H4 (cell line): ENCODE results near the gene ZBTB26. TPM values are rescaled to one million over a fixed set of nuclear protein-coding genes. Genes with fewer than 3 reads are reported as not detected.
A peak's percentile ranks its signal among the peaks of the same experiment; 100 is the strongest.
"Not testable (repeated sequence)": the region's sequence is repeated elsewhere in the genome, so short reads cannot be mapped to it uniquely, and the experiment has no call there.

Experiments used
- DNase-seq: peaks from one replicate; pipeline ENCODE4 v3.0.0-alpha.2; 2015; ENCODE audit warnings: low spot score
- total RNA-seq: library from RNA; depleted of rRNA; stranded (reverse); fragments of >200 nt; shearing (Covaris generic); gene quantifications from 2 replicates; pipeline ENCODE4 v1.2.3, GENCODE V29; 2014; rRNA removed

Gene ZBTB26
- total RNA-seq, 1 experiment from 2014 or later, result 1.7 TPM

- DNase-seq, result no peak
These were observed 7.4 kb downstream of the ZBTB26 start for GRCh38 chr9:122923947-122924346.

GRCh38 chr9:122922713-122923112, 8.6 kb downstream of the ZBTB26 start:
- DNase-seq, result no peak

GRCh38 chr9:122918310-122918709, 13.0 kb downstream of the ZBTB26 start:
- no peak for DNase-seq

GRCh38 chr9:122912964-122913673, 18.2 kb downstream of the ZBTB26 start, which contains the start of gene ZBTB6:
Gene ZBTB6 (minus strand): TSS chr9:122913323. CDS start chr9:122912072, 1,251 bp downstream.
- peak; percentile 72 for DNase-seq

GRCh38 chr9:122912671-122912963, 18.7 kb downstream of the ZBTB26 start:
- DNase-seq, result no peak

GRCh38 chr9:122906122-122906521, 25.2 kb downstream of the ZBTB26 start:
- not testable (repeated sequence) for DNase-seq

- peak; percentile 99 for DNase-seq
These were observed 26.2 kb downstream of the ZBTB26 start, which contains the start of gene RC3H2 for GRCh38 chr9:122904823-122905710. Gene RC3H2 (minus strand): TSS chr9:122905359. CDS start chr9:122897509, 7,850 bp downstream.

GRCh38 chr9:122904466-122904822, 26.9 kb downstream of the ZBTB26 start:
- DNase-seq, result peak; percentile 6

- no peak for DNase-seq
These were observed 30.5 kb downstream of the ZBTB26 start for GRCh38 chr9:122900791-122901190.

GRCh38 chr9:122897969-122898368, 33.3 kb downstream of the ZBTB26 start:
- no peak for DNase-seq

- DNase-seq, result no peak
These were observed 42.8 kb downstream of the ZBTB26 start for GRCh38 chr9:122888480-122888879.

- DNase-seq, result no peak
These were observed 48.2 kb downstream of the ZBTB26 start for GRCh38 chr9:122883125-122883524.

- DNase-seq, result no peak
These were observed 51.9 kb downstream of the ZBTB26 start for GRCh38 chr9:122879443-122879842.

- DNase-seq, result no peak
These were observed 55.8 kb downstream of the ZBTB26 start for GRCh38 chr9:122875523-122875922.

GRCh38 chr9:122867276-122867675, 64.0 kb downstream of the ZBTB26 start:
- not testable (repeated sequence) for DNase-seq

- no peak for DNase-seq
These were observed 65.2 kb downstream of the ZBTB26 start for GRCh38 chr9:122866079-122866478.

Other genes starting within 250 kb of the ZBTB26 start
- gene OR1L4, start 207.5 kb downstream of the ZBTB26 start, total RNA-seq, result not detected in 2 replicates
- not detected in 2 replicates for gene OR1L6, start 189.2 kb downstream of the ZBTB26 start, total RNA-seq
- gene OR5C1, start 142.6 kb downstream of the ZBTB26 start, total RNA-seq, result not detected in 2 replicates
- gene OR1K1, start 131.4 kb downstream of the ZBTB26 start, total RNA-seq, result not detected in 2 replicates
- gene PDCL, start 102.9 kb downstream of the ZBTB26 start, total RNA-seq, result 32.1 and 34.4 TPM in 2 replicates
- 16.4 and 28.7 TPM in 2 replicates for gene RC3H2, start 26.2 kb downstream of the ZBTB26 start, total RNA-seq
- gene ZBTB6, start 18.2 kb downstream of the ZBTB26 start, total RNA-seq, result 4.2 and 10.4 TPM in 2 replicates
- 17.3 and 25.0 TPM in 2 replicates for gene RABGAP1, start 9.5 kb upstream of the ZBTB26 start, total RNA-seq
- gene GPR21, start 102.2 kb upstream of the ZBTB26 start, total RNA-seq, result not detected in 2 replicates